ENCODE data around the gene BCLAF1.

Gene BCLAF1

GRCh38 chr6:136280032-136280609 is 9.5 kb downstream of the BCLAF1 start:
- H3K27me3 ChIP-seq (replicated peaks; ENCODE audit: insufficient read depth, low read length): no peaks in the 10 kb centered on the region
- H3K79me2 ChIP-seq (ENCODE audit: low read length): peaks cover 91% of the 10 kb centered on the region
- peaks cover 16% of the 10 kb centered on the region for H3K4me1 ChIP-seq (ENCODE audit: low read length)
- no peak overlapping the region for H3K4me3 ChIP-seq (ENCODE audit: low read length)
- no peak overlapping the region for H3K4me2 ChIP-seq (ENCODE audit: low read depth, low read length)
- H3K9ac ChIP-seq (ENCODE audit: low read length): no peak overlapping the region
- no peaks in the 10 kb centered on the region for H3K9me2 ChIP-seq (replicated peaks; ENCODE audit: insufficient read depth, low read length)
- no peak for DNase-seq
- peaks cover 23% of the 10 kb centered on the region; the same call in 1 of the 2 replicates for H3K36me3 ChIP-seq (replicated peaks; ENCODE audit: insufficient read depth, low read length)
- no peak overlapping the region for H3K27ac ChIP-seq (ENCODE audit: low read length)
- no peaks in the 10 kb centered on the region for H3F3A ChIP-seq (ENCODE audit: insufficient read depth, low read length)
- no peak overlapping the region for H2AFZ ChIP-seq (ENCODE audit: low read length)
- no peak for TF ChIP-seq CTCF (IDR thresholded peaks at IDR 0.05; ENCODE audit: low read length)
- no peak for TF ChIP-seq EZH2phosphoT487 (IDR thresholded peaks at IDR 0.05; ENCODE audit: low read length)
- TF ChIP-seq EZH2 (optimal IDR thresholded peaks at IDR 0.05; ENCODE audit: low read depth, low read length): no peak
- peaks cover 74% of the 10 kb centered on the region for H4K20me1 ChIP-seq (ENCODE audit: insufficient read depth, low read length)
- no peaks in the 10 kb centered on the region for H3K9me3 ChIP-seq (replicated peaks; ENCODE audit: insufficient read depth, low read length)

GRCh38 chr6:136274062-136274461 is 15.6 kb downstream of the BCLAF1 start:
- H3K36me3 ChIP-seq (replicated peaks; ENCODE audit: insufficient read depth, low read length): peaks cover 30% of the 10 kb centered on the region
- H3F3A ChIP-seq (ENCODE audit: insufficient read depth, low read length): no peaks in the 10 kb centered on the region
- H3K79me2 ChIP-seq (ENCODE audit: low read length): peaks cover 83% of the 10 kb centered on the region
- H3K4me1 ChIP-seq (ENCODE audit: low read length): no peaks in the 10 kb centered on the region
- no peak for DNase-seq
- H2AFZ ChIP-seq (ENCODE audit: low read length): no peak overlapping the region
- H3K4me3 ChIP-seq (ENCODE audit: low read length): no peak overlapping the region
- H3K9me3 ChIP-seq (replicated peaks; ENCODE audit: insufficient read depth, low read length): no peaks in the 10 kb centered on the region
- H3K27me3 ChIP-seq (replicated peaks; ENCODE audit: insufficient read depth, low read length): no peaks in the 10 kb centered on the region
- peaks cover 35% of the 10 kb centered on the region; the same call in 1 of the 2 replicates for H4K20me1 ChIP-seq (ENCODE audit: insufficient read depth, low read length)
- no peak overlapping the region for H3K9ac ChIP-seq (ENCODE audit: low read length)
- no peaks in the 10 kb centered on the region for H3K9me2 ChIP-seq (replicated peaks; ENCODE audit: insufficient read depth, low read length)
- no peak for TF ChIP-seq EZH2 (optimal IDR thresholded peaks at IDR 0.05; ENCODE audit: low read depth, low read length)
- no peak for TF ChIP-seq EZH2phosphoT487 (IDR thresholded peaks at IDR 0.05; ENCODE audit: low read length)
- TF ChIP-seq CTCF (IDR thresholded peaks at IDR 0.05; ENCODE audit: low read length): no peak
- no peak overlapping the region for H3K27ac ChIP-seq (ENCODE audit: low read length)
- no peak overlapping the region for H3K4me2 ChIP-seq (ENCODE audit: low read depth, low read length)

GRCh38 chr6:136265101-136265500 is 24.5 kb downstream of the BCLAF1 start:
- no peak overlapping the region for H3K4me3 ChIP-seq (ENCODE audit: low read length)

More at GRCh38 chr6:136265101-136265500, 24.5 kb downstream of the BCLAF1 start:
- Histone ChIP-seq H3K27me3 (replicated peaks; ENCODE audit: insufficient read depth, low read length) (no peaks in the 10 kb centered on the region), H4K20me1 (ENCODE audit: insufficient read depth, low read length) (peaks cover 24% of the 10 kb centered on the region), H2AFZ (ENCODE audit: low read length) (no peak overlapping the region), H3K4me1 (ENCODE audit: low read length) (no peaks in the 10 kb centered on the region), H3K9me2 (replicated peaks; ENCODE audit: insufficient read depth, low read length) (no peaks in the 10 kb centered on the region), H3K79me2 (ENCODE audit: low read length) (peaks cover 84% of the 10 kb centered on the region), H3K36me3 (replicated peaks; ENCODE audit: insufficient read depth, low read length) (peaks cover 31% of the 10 kb centered on the region), H3K9me3 (replicated peaks; ENCODE audit: insufficient read depth, low read length) (no peaks in the 10 kb centered on the region), H3K27ac (ENCODE audit: low read length) (no peak overlapping the region), H3K9ac (ENCODE audit: low read length) (no peak overlapping the region), H3K4me2 (ENCODE audit: low read depth, low read length) (no peak overlapping the region), H3F3A (ENCODE audit: insufficient read depth, low read length) (no peaks in the 10 kb centered on the region)
- no peak for TF ChIP-seq EZH2 (optimal IDR thresholded peaks at IDR 0.05; ENCODE audit: low read depth, low read length)
- TF ChIP-seq CTCF (IDR thresholded peaks at IDR 0.05; ENCODE audit: low read length): no peak
- TF ChIP-seq EZH2phosphoT487 (IDR thresholded peaks at IDR 0.05; ENCODE audit: low read length): no peak
- no peak for DNase-seq

Measured in MM.1S (cell line).